RWPE2 (cell line): ENCODE data around the gene ENDOU.

ENCODE experiments used
- ATAC-seq: fragments of 200-7000 bp; cut with Tn5 transposase; 3 replicates; pipeline ENCODE4 v1.9.1; 2021; ENCODE audit warnings: low read depth
- DNase-seq: peaks from one replicate; pipeline ENCODE4 v3.0.0-alpha.2; 2020; ENCODE audit warnings: low spot score
- H3K27ac ChIP-seq: fragments of 450-650 bp; 2 replicates; pipeline ENCODE4 v1.5.1; 2017; ENCODE audit warnings: mild to moderate bottlenecking; ENCODE audit not compliant: poor library complexity, severe bottlenecking
- H3K27me3 ChIP-seq: fragments of 250-450 bp; sonication (Bioruptor Pico); 2 replicates; pipeline ENCODE4 v1.5.1; 2021; ENCODE audit warnings: mild to moderate bottlenecking, moderate library complexity; ENCODE audit not compliant: insufficient read depth, poor library complexity, severe bottlenecking
- H3K36me3 ChIP-seq: fragments of 250-450 bp; sonication (Bioruptor Pico); 2 replicates; pipeline ENCODE4 v1.5.1; 2020; ENCODE audit warnings: low read depth, mild to moderate bottlenecking, moderate library complexity
- H3K4me1 ChIP-seq: fragments of 250-450 bp; sonication (Bioruptor Pico); 2 replicates; pipeline ENCODE4 v1.5.1; 2021; ENCODE audit warnings: mild to moderate bottlenecking, moderate library complexity; ENCODE audit not compliant: insufficient read depth, poor library complexity, severe bottlenecking
- H3K4me3 ChIP-seq: fragments of 250-450 bp; sonication (Bioruptor Pico); 2 replicates; pipeline ENCODE4 v1.5.1; 2021; ENCODE audit warnings: mild to moderate bottlenecking, moderate library complexity; ENCODE audit not compliant: severe bottlenecking
- H3K9me3 ChIP-seq: fragments of 250-450 bp; sonication (Bioruptor Pico); 2 replicates; pipeline ENCODE4 v1.5.1; 2021; ENCODE audit warnings: mild to moderate bottlenecking, moderate library complexity; ENCODE audit not compliant: severe bottlenecking
- TF ChIP-seq, protein P1 (sequence below): fragments of 450-650 bp; IDR thresholded peaks from one replicate; pipeline ENCODE4 v1.5.1; 2017; ENCODE audit warnings: mild to moderate bottlenecking, moderate library complexity; ENCODE audit not compliant: poor library complexity, severe bottlenecking

Gene ENDOU

DNA sequence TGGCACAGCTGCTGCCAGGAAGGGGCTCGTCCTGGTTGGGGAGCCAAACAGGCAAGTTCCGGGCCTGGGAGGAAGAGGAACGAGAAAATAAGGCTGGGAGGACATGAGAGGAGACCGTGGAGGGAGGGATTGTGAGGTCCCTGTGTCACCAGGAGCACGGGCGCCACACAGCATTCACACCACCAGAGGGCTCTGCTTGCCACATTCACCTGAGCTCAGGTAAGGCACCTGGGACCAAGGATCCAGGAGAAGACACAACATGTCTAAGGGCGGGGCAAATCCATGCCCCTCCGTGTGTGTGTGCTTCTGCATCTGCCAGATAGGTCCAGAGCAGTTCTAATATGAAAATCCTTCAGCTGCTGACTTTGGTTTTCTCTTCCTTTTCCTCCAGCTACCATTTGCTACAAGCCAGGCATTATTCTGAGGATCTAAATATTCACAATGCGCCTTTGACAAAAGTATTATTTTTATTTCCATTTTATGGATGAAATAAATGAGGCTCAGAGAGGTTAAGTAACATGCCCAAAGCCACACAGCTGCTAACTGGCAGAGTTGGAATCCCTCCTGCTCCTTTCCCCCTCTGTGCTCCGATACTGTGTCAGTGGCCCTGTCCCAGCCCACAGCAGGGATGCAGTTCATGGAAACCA is 18.8 kb upstream of the ENDOU start:
- H3K27ac ChIP-seq: no peak overlapping the region

DNA sequence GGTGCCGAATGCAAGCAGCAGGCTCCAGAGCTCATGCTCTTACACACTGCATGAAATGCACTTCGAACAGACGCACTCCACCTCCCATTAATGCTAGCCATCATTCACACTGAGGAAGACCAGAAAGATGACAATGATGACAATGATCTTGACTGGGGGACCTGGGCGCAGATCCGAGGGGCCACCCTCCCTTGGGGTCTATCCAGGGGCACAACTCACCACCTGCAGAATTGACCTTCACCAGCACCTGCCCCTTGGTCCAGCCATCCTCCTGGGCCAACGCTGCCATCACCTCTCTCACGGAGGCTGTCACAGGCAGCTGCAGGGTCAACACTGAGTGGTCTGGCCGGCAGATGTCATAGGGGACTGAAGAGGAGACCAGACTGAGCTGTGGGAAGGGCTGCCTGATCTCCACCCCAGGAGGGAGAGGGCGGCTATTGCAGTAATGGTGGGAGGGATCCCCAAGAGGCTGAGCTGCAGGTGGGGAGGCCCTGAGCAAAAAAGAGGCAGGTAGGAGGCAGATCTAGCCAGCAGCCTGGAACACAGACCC is 18.1 kb upstream of the ENDOU start:
- Histone ChIP-seq H3K27me3 (no peaks in the 10 kb centered on the region), H3K9me3 (no peaks in the 10 kb centered on the region), H3K36me3 (peaks cover 5% of the 10 kb centered on the region), H3K4me3 (no peak overlapping the region), H3K4me1 (peaks cover 3% of the 10 kb centered on the region), H3K27ac (no peak overlapping the region)
- TF ChIP-seq, protein P1, sequence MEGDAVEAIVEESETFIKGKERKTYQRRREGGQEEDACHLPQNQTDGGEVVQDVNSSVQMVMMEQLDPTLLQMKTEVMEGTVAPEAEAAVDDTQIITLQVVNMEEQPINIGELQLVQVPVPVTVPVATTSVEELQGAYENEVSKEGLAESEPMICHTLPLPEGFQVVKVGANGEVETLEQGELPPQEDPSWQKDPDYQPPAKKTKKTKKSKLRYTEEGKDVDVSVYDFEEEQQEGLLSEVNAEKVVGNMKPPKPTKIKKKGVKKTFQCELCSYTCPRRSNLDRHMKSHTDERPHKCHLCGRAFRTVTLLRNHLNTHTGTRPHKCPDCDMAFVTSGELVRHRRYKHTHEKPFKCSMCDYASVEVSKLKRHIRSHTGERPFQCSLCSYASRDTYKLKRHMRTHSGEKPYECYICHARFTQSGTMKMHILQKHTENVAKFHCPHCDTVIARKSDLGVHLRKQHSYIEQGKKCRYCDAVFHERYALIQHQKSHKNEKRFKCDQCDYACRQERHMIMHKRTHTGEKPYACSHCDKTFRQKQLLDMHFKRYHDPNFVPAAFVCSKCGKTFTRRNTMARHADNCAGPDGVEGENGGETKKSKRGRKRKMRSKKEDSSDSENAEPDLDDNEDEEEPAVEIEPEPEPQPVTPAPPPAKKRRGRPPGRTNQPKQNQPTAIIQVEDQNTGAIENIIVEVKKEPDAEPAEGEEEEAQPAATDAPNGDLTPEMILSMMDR: no peak
- DNase-seq (no peak), ATAC-seq (no peak)

More for the DNA sequence above, 18.8 kb upstream of the ENDOU start:
- no peak overlapping the region for H3K4me3 ChIP-seq
- H3K27me3 ChIP-seq: no peaks in the 10 kb centered on the region
- DNase-seq: peak; percentile 83
- H3K36me3 ChIP-seq: peaks cover 7% of the 10 kb centered on the region
- H3K9me3 ChIP-seq: no peaks in the 10 kb centered on the region
- TF ChIP-seq, protein P1: peak; percentile 90
- H3K4me1 ChIP-seq: peaks cover 3% of the 10 kb centered on the region
- ATAC-seq: peak; percentile 83

DNA sequence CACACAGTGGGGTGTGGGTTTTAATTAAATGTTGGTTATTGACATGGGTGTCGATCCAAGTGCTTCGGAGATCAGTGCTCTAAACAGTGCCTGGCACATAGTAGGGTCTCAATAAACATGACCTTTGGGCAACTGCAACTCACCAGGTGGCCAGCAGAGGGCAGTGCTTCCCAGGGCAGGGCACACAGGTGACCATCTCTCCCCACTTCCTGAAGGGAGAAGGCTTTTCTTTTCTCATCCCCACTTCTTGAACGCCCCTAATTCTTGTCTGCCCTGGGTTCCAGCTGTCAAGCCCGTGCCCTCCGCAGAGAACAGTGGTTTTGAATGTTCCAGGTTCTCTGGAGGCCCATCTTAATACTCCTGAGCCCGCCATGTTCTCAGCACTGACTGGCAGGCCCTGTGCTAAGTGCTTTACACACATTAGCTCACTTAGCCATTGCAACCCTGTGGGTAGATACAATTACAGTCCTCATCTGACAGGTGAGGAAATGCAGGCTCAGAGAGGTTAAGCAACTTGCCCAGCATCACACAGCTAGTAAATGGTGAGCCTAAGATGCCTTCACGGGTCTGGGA is 17.0 kb upstream of the ENDOU start:
- TF ChIP-seq, protein P1: peak; percentile 96
- Histone ChIP-seq H3K27me3 (no peaks in the 10 kb centered on the region), H3K27ac (no peak overlapping the region), H3K36me3 (no peaks in the 10 kb centered on the region), H3K9me3 (no peaks in the 10 kb centered on the region), H3K4me3 (no peak overlapping the region), H3K4me1 (peaks cover 3% of the 10 kb centered on the region)
- DNase-seq: no peak
- ATAC-seq: peak; percentile 31; the same call in 2 of the 3 replicates

DNA sequence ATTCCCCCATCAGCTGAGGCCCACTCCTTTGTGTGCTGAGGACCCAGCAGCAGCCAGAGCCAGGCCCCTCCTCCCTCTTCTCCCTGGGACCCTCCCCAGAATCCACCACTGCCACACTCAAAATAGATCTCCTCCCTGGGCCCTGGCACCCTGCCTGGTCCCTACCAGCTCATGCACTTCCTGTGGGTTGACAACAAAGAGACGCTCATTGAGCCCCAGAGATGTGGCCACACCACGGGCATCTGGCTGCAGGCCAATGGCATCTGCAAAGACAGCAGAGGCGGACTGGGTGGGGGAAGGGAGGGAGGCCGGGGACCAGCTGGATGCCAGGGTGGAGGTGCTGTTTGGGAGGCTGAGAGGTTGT is 16.0 kb upstream of the ENDOU start:
- TF ChIP-seq, protein P1: no peak
- Histone ChIP-seq H3K27ac (no peak overlapping the region), H3K9me3 (no peaks in the 10 kb centered on the region), H3K4me3 (no peak overlapping the region), H3K27me3 (no peaks in the 10 kb centered on the region), H3K4me1 (peaks cover 3% of the 10 kb centered on the region), H3K36me3 (no peaks in the 10 kb centered on the region)
- ATAC-seq (no peak), DNase-seq (peak; percentile 74)
